H1 (cell line): Measurements from ENCODE around the gene NOS3. TPM values are rescaled to one million over a fixed set of nuclear protein-coding genes. Genes with fewer than 3 reads are reported as not detected.

Experiments
- BACH1 ChIP-seq: IDR thresholded peaks from 2 replicates; pipeline ENCODE4 v1.6.1; 2012; ENCODE audit warnings: low read length, improper control_type of control experiment
- CREB1 ChIP-seq: IDR thresholded peaks from 2 replicates; pipeline ENCODE4 v1.6.1; 2012; ENCODE audit warnings: inconsistent platforms
- EGR1 ChIP-seq: IDR thresholded peaks from 2 replicates; pipeline ENCODE4 v1.6.1; 2011; ENCODE audit warnings: low read depth, low read length, borderline replicate concordance
- EP300 ChIP-seq, 2 experiments: IDR thresholded peaks; 1 replicate in 1 of 2; 2 replicates in 1 of 2; pipeline ENCODE4 v1.6.1; 2011 to 2012; ENCODE audit warnings: low read depth in 2 of 2, low read length in 2 of 2, mild to moderate bottlenecking in 2 of 2, borderline replicate concordance in 1 of 2, inconsistent platforms in 1 of 2, moderate library complexity in 1 of 2
- EZH2 ChIP-seq: fragments of 200-600 bp; sonication (generic); IDR thresholded peaks from 2 replicates; pipeline ENCODE4 v1.7.1; 2012; ENCODE audit warnings: low read depth, mild to moderate bottlenecking, moderate library complexity, low read length, inconsistent platforms; ENCODE audit not compliant: severe bottlenecking
- FOSL1 ChIP-seq: IDR thresholded peaks from 2 replicates; pipeline ENCODE4 v1.6.1; 2011; ENCODE audit warnings: mild to moderate bottlenecking, low read depth, low read length, moderate library complexity; ENCODE audit not compliant: insufficient read depth
- GABPA ChIP-seq: IDR thresholded peaks from 2 replicates; pipeline ENCODE4 v1.6.1; 2011; ENCODE audit warnings: mild to moderate bottlenecking, low read length, moderate library complexity, borderline replicate concordance; ENCODE audit not compliant: insufficient read depth
- HDAC2 ChIP-seq, 2 experiments: fragments of 300-600 bp in 1 of 2; sonication (generic) in 1 of 2; IDR thresholded peaks; 2 replicates each; pipeline ENCODE4 v1.6.1; 2011 to 2012; ENCODE audit warnings: low read depth in 2 of 2, low read length in 2 of 2, mild to moderate bottlenecking in 2 of 2, moderate library complexity in 2 of 2, borderline replicate concordance in 1 of 2, inconsistent platforms in 1 of 2
- KDM4A ChIP-seq: IDR thresholded peaks from one replicate; pipeline ENCODE4 v1.7.1; 2012; ENCODE audit warnings: low read depth, mild to moderate bottlenecking, moderate library complexity, low read length, inconsistent platforms; ENCODE audit not compliant: severe bottlenecking
- POLR2A ChIP-seq, 2 experiments: IDR thresholded peaks; 1 replicate in 1 of 2; 2 replicates in 1 of 2; pipeline ENCODE4 v1.6.1; 2011; ENCODE audit warnings: low read depth in 2 of 2, low read length in 2 of 2, mild to moderate bottlenecking in 2 of 2; ENCODE audit errors: control extremely low read depth in 1 of 2
- RAD21 ChIP-seq, 2 experiments: IDR thresholded peaks in 1 of 2; conservative IDR thresholded peaks in 1 of 2; 2 replicates each; pipeline ENCODE4 v1.6.1; 2011; ENCODE audit warnings: low read depth in 2 of 2, low read length in 2 of 2, improper control_type of control experiment in 1 of 2, inconsistent platforms in 1 of 2, mild to moderate bottlenecking in 1 of 2, moderate library complexity in 1 of 2
- RFX5 ChIP-seq: IDR thresholded peaks from 2 replicates; pipeline ENCODE4 v1.6.1; 2011; ENCODE audit warnings: low read depth, low read length, improper control_type of control experiment, borderline replicate concordance
- SP2 ChIP-seq: IDR thresholded peaks from 2 replicates; pipeline ENCODE4 v1.6.1; 2012; ENCODE audit warnings: mild to moderate bottlenecking, low read length, inconsistent platforms
- SRF ChIP-seq: IDR thresholded peaks from 2 replicates; pipeline ENCODE4 v1.6.1; 2011; ENCODE audit warnings: mild to moderate bottlenecking, low read depth, low read length, moderate library complexity
- TAF1 ChIP-seq: IDR thresholded peaks from 2 replicates; pipeline ENCODE4 v1.6.1; 2011; ENCODE audit warnings: mild to moderate bottlenecking, low read depth, low read length
- TCF12 ChIP-seq: IDR thresholded peaks from 2 replicates; pipeline ENCODE4 v1.6.1; 2011; ENCODE audit warnings: low read depth, mild to moderate bottlenecking, low read length
- YY1 ChIP-seq: IDR thresholded peaks from 2 replicates; pipeline ENCODE4 v1.6.1; 2011; ENCODE audit warnings: low read depth, mild to moderate bottlenecking, low read length
- polyA plus RNA-seq, 7 experiments: library from polyadenylated mRNA; depleted of rRNA in 3 of 7; stranded (reverse) in 5 of 7; unstranded in 2 of 7; fragments of >200 nt in 5 of 7; fragments of 200-250 nt in 2 of 7; gene quantifications; 1 replicate in 5 of 7; 2 replicates in 1 of 7; 4 replicates in 1 of 7; pipeline versions ENCODE4 v1.2.1 to v1.2.3, GENCODE V29; 2011 to 2013; ENCODE audit warnings: missing spikeins in 2 of 7, mixed read lengths in 2 of 7
- total RNA-seq: library from RNA; stranded (reverse); fragmentation: NEBNext Ultra II Directional; extraction: Animal tissue kit (Norgen Biotek cat#: 25700); gene quantifications from 2 replicates; pipeline ENCODE4 v1.2.1, GENCODE V29; 2021
- TF ChIP-seq, protein P1 (sequence below): IDR thresholded peaks from 2 replicates; pipeline ENCODE4 v1.6.1; 2012; ENCODE audit warnings: inconsistent platforms

The NOS3 gene
- total and polyA plus RNA-seq, 2 of the 8 experiments (the other 6 are each of a cell fraction or from before 2014, with no cell fraction given) = 4.4 to 16.2 TPM

DNA sequence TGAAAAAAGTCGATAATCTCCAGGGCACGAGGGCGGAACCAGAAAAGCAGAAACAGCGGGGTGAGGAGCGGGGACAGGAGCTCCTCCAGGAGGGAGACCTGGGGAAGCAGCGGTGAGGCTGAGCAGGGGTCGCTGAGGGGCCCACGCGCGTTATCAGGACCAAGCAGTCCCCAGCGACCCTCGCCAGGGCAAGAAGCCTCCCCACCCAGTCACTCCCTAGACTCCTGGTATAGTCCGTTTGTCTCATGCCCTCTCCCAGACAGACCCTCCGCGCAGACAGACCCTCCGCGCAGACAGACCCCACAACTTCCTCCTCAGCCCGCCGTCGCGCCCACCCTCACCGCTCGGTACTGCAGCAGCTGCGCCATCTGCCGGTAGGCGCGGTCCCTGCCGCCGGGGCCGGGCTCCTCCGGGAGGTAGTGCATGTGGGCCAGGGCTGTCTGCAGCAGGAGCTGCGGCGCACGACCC, 27.2 kb downstream of the NOS3 start (continued):
- peak; percentile 58 to 72 for TF ChIP-seq RAD21 (IDR thresholded peaks at IDR 0.05 in 1 of 2, conservative IDR thresholded peaks at IDR 0.05 in 1 of 2; ENCODE audit: low read depth in 2 of 2, low read length in 2 of 2)
- peak; percentile 49; the same call in 1 of the 2 replicates for TF ChIP-seq EGR1
- TF ChIP-seq KDM4A = no peak
- 0 out of 4 replicates have a peak, but pooled peaks of 1 of the 2 experiments have one; percentile 45 for TF ChIP-seq HDAC2 (IDR thresholded peaks at IDR 0.05; ENCODE audit: borderline replicate concordance in 1 of 2, low read depth in 2 of 2, low read length in 2 of 2)
- TF ChIP-seq SP2 = no peak
- TF ChIP-seq, protein P1, sequence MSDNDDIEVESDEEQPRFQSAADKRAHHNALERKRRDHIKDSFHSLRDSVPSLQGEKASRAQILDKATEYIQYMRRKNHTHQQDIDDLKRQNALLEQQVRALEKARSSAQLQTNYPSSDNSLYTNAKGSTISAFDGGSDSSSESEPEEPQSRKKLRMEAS = no peak
- TF ChIP-seq RFX5 = no peak
- no peak for TF ChIP-seq POLR2A (IDR thresholded peaks at IDR 0.05; ENCODE audit: control extremely low read depth in 1 of 2, low read depth in 2 of 2, low read length in 2 of 2)
- TF ChIP-seq BACH1 = no peak
- 0 out of 2 replicates have a peak, but pooled peaks have one; percentile 16 for TF ChIP-seq CREB1
- 0 out of 2 replicates have a peak, but pooled peaks have one; percentile 11 for TF ChIP-seq SRF
- 0 out of 2 replicates have a peak, but pooled peaks have one; percentile 5 for TF ChIP-seq YY1
- TF ChIP-seq TCF12 = 0 out of 2 replicates have a peak, but pooled peaks have one; percentile 58
- peak; percentile 55; the same call in 1 of the 2 replicates for TF ChIP-seq TAF1
- no peak for TF ChIP-seq FOSL1
- TF ChIP-seq EZH2 = no peak
- TF ChIP-seq GABPA = peak; percentile 73; the same call in 1 of the 2 replicates
- peak in 1 of 2 experiments; percentile 40; a peak in 1 of 3 replicates for TF ChIP-seq EP300 (IDR thresholded peaks at IDR 0.05; ENCODE audit: borderline replicate concordance in 1 of 2, low read depth in 2 of 2, low read length in 2 of 2)
